HG03135 (cell line): ENCODE results near the gene TTLL8.

Experiments
- ATAC-seq: cut with Tn5 transposase; IDR thresholded peaks from one replicate; pipeline ENCODE4 v1.9.1; 2021; ENCODE audit warnings: mild to moderate bottlenecking, moderate library complexity; ENCODE audit not compliant: unreplicated experiment

The TTLL8 gene

GRCh38 chr22:50062509-50063135, 4.5 kb upstream of the TTLL8 start:
- ATAC-seq = no peak

- ATAC-seq = no peak
These were observed 3.8 kb upstream of the TTLL8 start for GRCh38 chr22:50061824-50062355.

GRCh38 chr22:50061141-50061823, 3.2 kb upstream of the TTLL8 start:
- no peak for ATAC-seq

GRCh38 chr22:50060441-50061140, 2.5 kb upstream of the TTLL8 start:
- ATAC-seq = no peak

GRCh38 chr22:50059881-50060262, 1.8 kb upstream of the TTLL8 start:
- ATAC-seq = no peak

- no peak for ATAC-seq
These were observed 1.1 kb upstream of the TTLL8 start for GRCh38 chr22:50058906-50059880.

GRCh38 chr22:50057278-50058060, 629 bp downstream of the TTLL8 start:
- no peak for ATAC-seq

- ATAC-seq = no peak
These were observed 1.7 kb downstream of the TTLL8 start for GRCh38 chr22:50056214-50056972.

GRCh38 chr22:50053861-50054260, 4.2 kb downstream of the TTLL8 start:
- no peak for ATAC-seq

- no peak for ATAC-seq
These were observed 6.2 kb downstream of the TTLL8 start for GRCh38 chr22:50051930-50052329.

- no peak for ATAC-seq
These were observed 8.6 kb downstream of the TTLL8 start for GRCh38 chr22:50049299-50050195.

- ATAC-seq = no peak
These were observed 9.3 kb downstream of the TTLL8 start for GRCh38 chr22:50048836-50049235.

- ATAC-seq = no peak
These were observed 9.9 kb downstream of the TTLL8 start for GRCh38 chr22:50048061-50048765.

- no peak for ATAC-seq
These were observed 10.8 kb downstream of the TTLL8 start for GRCh38 chr22:50047346-50047745.

GRCh38 chr22:50046481-50047245, 11.4 kb downstream of the TTLL8 start:
- ATAC-seq = no peak

- ATAC-seq = no peak
These were observed 12.1 kb downstream of the TTLL8 start for GRCh38 chr22:50046019-50046415.
